Measurements from ENCODE around the gene NR0B1.

NR0B1 gene

DNA sequence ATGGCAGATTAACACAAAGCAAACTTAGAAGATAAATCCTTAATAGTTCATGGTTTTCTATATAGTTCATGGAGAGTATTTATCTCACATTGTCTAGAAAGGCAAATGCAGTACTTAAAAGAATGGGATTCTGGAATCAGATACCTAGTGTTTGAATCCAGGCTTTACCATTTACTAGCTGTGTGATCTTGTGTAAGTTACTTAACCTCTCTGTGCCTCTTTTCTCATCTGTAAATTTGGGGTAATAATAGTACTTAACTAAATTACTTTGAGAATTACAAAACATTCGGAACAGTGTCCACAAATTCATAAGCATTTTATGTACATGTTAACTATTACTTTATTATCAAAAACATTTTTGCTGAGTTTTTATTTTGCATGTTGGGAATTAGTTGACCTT, 46.4 kb downstream of the NR0B1 start:
- DNase-seq (ENCODE audit: low read depth) = no peak

DNA sequence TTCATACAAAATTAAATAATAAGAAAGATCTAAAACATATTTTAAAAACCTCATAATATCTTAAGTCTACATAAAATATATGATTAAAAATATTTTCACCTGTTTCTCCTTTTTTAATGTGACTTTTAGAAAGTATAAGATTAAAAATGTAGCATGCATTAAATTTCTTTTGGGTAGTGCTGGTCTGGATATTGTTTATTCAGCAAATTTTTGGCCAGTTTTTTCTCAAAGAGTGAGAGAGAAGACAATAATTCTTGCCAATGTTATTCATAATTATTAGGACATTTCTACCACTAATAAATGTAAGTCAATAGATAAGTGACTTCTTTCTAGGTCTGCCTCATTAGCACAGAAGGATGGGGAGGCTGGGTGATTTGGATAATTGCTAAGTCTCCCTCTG, 48.2 kb downstream of the NR0B1 start:
- DNase-seq (ENCODE audit: low read depth) = no peak

DNA sequence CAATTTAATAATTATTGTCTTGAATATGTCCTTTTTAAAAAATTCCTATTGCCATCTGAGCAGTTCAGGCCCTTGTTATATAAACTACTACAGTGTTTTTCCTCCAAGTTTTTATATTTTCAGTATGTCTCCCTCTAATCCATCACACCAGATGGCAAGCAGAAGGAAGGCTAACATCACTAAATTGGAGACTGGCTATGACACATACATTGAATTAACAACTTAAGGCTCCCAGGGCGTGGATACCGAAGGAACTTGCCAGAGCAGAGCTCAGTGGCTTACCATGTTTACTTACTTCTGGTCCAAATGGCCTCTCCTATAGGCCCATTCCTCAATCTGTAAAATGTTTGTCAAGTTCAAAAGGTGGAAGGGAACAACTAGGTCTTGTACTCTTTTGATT, 49.3 kb downstream of the NR0B1 start:
- DNase-seq (ENCODE audit: low read depth) = no peak

Measured in stimulated activated CD8-positive, alpha-beta memory T cell treated with anti-CD3 and anti-CD28 coated beads, Interleukin-15, amount 100 ng/mL, for 1 hour (primary cell).